HCT116 (cell line): Measurements from ENCODE around the gene CTIF.

Experiments used
- EZH2 ChIP-seq: fragments of 200-600 bp; sonication (generic); IDR thresholded peaks from 2 replicates; pipeline ENCODE4 v1.6.1; 2017; ENCODE audit warnings: antibody characterized with exemption, mixed run types
- FOSL1 ChIP-seq: IDR thresholded peaks from 2 replicates; pipeline ENCODE4 v1.6.1; 2012; ENCODE audit warnings: low read depth
- JUND ChIP-seq: IDR thresholded peaks from 2 replicates; pipeline ENCODE4 v1.6.1; 2012
- POLR2A ChIP-seq: IDR thresholded peaks from 2 replicates; pipeline ENCODE4 v1.7.0; 2011; ENCODE audit warnings: borderline replicate concordance; ENCODE audit not compliant: insufficient read depth, insufficient read length; ENCODE audit errors: extremely low read depth
- POLR2AphosphoS5 ChIP-seq: IDR thresholded peaks from 2 replicates; pipeline ENCODE4 v1.6.1; 2011; ENCODE audit warnings: mild to moderate bottlenecking, low read depth, low read length, moderate library complexity
- RAD21 ChIP-seq: IDR thresholded peaks from 2 replicates; pipeline ENCODE4 v1.6.1; 2012; ENCODE audit warnings: low read depth, mild to moderate bottlenecking
- SIN3A ChIP-seq: IDR thresholded peaks from 2 replicates; pipeline ENCODE4 v1.6.1; 2012; ENCODE audit warnings: low read depth
- YY1 ChIP-seq: IDR thresholded peaks from 2 replicates; pipeline ENCODE4 v1.6.1; 2011; ENCODE audit warnings: low read length, low read depth, moderate library complexity, mild to moderate bottlenecking; ENCODE audit not compliant: insufficient replicate concordance; ENCODE audit errors: extremely low read depth
- ZBTB33 ChIP-seq: IDR thresholded peaks from 2 replicates; pipeline ENCODE4 v1.6.1; 2011; ENCODE audit warnings: mild to moderate bottlenecking, low read length, moderate library complexity; ENCODE audit not compliant: insufficient replicate concordance; ENCODE audit errors: extremely low read depth
- ZFX ChIP-seq: fragments of 450-650 bp; IDR thresholded peaks from 2 replicates; pipeline ENCODE4 v1.6.1; 2017
- TF ChIP-seq, protein P1 (sequence below), 3 experiments: fragments of 200-600 bp in 1 of 3; sonication (generic) in 1 of 3; IDR thresholded peaks in 2 of 3; conservative IDR thresholded peaks in 1 of 3; 2 replicates each; pipeline ENCODE4 v1.5.1; 2012 to 2017; ENCODE audit warnings: low read depth in 2 of 3, low read length in 2 of 3, antibody characterized with exemption in 1 of 3, borderline replicate concordance in 1 of 3, control low read depth in 1 of 3, mild to moderate bottlenecking in 1 of 3, mixed read lengths in 1 of 3, mixed run types in 1 of 3, moderate library complexity in 1 of 3; ENCODE audit not compliant: insufficient read depth in 1 of 3
- TF ChIP-seq, protein P2 (sequence below): IDR thresholded peaks from 2 replicates; pipeline ENCODE4 v1.6.1; 2012

- TF ChIP-seq YY1, result no peak
- TF ChIP-seq, protein P1, sequence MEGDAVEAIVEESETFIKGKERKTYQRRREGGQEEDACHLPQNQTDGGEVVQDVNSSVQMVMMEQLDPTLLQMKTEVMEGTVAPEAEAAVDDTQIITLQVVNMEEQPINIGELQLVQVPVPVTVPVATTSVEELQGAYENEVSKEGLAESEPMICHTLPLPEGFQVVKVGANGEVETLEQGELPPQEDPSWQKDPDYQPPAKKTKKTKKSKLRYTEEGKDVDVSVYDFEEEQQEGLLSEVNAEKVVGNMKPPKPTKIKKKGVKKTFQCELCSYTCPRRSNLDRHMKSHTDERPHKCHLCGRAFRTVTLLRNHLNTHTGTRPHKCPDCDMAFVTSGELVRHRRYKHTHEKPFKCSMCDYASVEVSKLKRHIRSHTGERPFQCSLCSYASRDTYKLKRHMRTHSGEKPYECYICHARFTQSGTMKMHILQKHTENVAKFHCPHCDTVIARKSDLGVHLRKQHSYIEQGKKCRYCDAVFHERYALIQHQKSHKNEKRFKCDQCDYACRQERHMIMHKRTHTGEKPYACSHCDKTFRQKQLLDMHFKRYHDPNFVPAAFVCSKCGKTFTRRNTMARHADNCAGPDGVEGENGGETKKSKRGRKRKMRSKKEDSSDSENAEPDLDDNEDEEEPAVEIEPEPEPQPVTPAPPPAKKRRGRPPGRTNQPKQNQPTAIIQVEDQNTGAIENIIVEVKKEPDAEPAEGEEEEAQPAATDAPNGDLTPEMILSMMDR (IDR thresholded peaks at IDR 0.05 in 2 of 3, conservative IDR thresholded peaks at IDR 0.05 in 1 of 3; ENCODE audit: borderline replicate concordance in 1 of 3, insufficient read depth in 1 of 3, low read depth in 2 of 3, low read length in 2 of 3), result no peak
- no peak for TF ChIP-seq RAD21
- no peak for TF ChIP-seq JUND
- no peak for TF ChIP-seq EZH2
- TF ChIP-seq POLR2AphosphoS5, result no peak
- no peak for TF ChIP-seq SIN3A
- TF ChIP-seq, protein P2, sequence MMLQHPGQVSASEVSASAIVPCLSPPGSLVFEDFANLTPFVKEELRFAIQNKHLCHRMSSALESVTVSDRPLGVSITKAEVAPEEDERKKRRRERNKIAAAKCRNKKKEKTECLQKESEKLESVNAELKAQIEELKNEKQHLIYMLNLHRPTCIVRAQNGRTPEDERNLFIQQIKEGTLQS, result no peak
- TF ChIP-seq POLR2A, result no peak
- no peak for TF ChIP-seq ZFX
- TF ChIP-seq FOSL1, result no peak
- TF ChIP-seq ZBTB33, result no peak
These were observed 248.6 kb downstream of the CTIF start for GRCh38 chr18:48787203-48788151.
